ENCODE data around the gene MARK3.

MARK3 gene

GRCh38 chr14:103534576-103535061 is 149.4 kb downstream of the MARK3 start:
- H3K27ac ChIP-seq = no peak overlapping the region
- TF ChIP-seq CTCF (IDR thresholded peaks at IDR 0.05) (no peak), ZFX (IDR thresholded peaks at IDR 0.05; ENCODE audit: borderline replicate concordance) (no peak)

GRCh38 chr14:103535081-103535890 is 150.1 kb downstream of the MARK3 start:
- TF ChIP-seq CTCF (IDR thresholded peaks at IDR 0.05) = no peak
- TF ChIP-seq ZFX (IDR thresholded peaks at IDR 0.05; ENCODE audit: borderline replicate concordance) = no peak
- H3K27ac ChIP-seq = no peak overlapping the region

- H3K27ac ChIP-seq = peak overlapping the region; percentile 2; the same call in 1 of the 2 replicates
- TF ChIP-seq ZFX (IDR thresholded peaks at IDR 0.05; ENCODE audit: borderline replicate concordance) = no peak
- no peak for TF ChIP-seq CTCF (IDR thresholded peaks at IDR 0.05)
Measured at GRCh38 chr14:103535891-103536565, 150.8 kb downstream of the MARK3 start.

GRCh38 chr14:103536693-103537092 is 151.5 kb downstream of the MARK3 start:
- TF ChIP-seq CTCF (IDR thresholded peaks at IDR 0.05) = no peak
- TF ChIP-seq ZFX (IDR thresholded peaks at IDR 0.05; ENCODE audit: borderline replicate concordance) = no peak
- H3K27ac ChIP-seq = peak overlapping the region; percentile 2; the same call in 1 of the 2 replicates

DNA sequence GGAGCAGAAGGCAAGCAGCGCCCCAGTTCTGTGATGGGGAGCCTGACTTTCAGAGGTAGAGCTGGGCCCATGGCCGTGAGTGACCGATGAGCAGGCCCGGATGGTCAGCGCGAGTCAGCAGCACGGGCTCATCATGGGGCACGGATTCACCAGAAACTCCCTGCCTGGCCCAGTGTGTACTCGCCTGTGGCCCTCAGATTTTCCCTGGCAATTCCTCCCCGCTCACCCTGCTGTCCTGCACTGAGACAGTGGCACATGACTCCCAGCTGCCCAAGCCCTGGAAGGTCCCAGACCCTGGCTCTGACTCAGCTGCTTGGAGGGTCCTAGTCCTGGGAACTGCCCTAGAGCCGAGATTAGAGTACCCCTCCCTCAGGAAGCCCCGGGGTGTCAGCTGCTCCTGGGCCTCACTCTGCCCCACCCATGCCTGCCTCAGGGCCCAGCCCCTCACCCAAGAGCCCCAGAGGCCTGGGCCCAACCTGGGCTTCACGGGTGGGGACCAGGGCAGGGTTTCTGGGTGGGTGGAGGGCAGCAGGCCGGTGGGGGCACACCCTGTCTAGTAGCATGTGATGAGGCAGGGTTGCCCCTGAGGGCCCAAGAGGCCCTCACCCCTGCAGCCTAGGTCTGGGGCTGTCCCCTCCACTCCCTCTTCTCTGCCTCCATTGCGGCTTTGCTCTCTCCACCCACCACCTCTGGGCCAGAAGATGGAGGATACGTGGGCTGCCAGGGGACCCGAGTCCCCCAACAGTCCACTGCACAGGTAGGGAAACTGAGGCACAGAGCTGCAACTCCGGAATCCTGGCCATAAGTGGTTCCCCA is 152.2 kb downstream of the MARK3 start:
- TF ChIP-seq CTCF (IDR thresholded peaks at IDR 0.05) (no peak), ZFX (IDR thresholded peaks at IDR 0.05; ENCODE audit: borderline replicate concordance) (no peak)
- peak overlapping the region; percentile 2; the same call in 1 of the 2 replicates for H3K27ac ChIP-seq

- no peak overlapping the region for H3K27ac ChIP-seq
Measured at GRCh38 chr14:103538291-103539055, 153.3 kb downstream of the MARK3 start.

More at GRCh38 chr14:103538291-103539055, 153.3 kb downstream of the MARK3 start:
- no peak for TF ChIP-seq CTCF (IDR thresholded peaks at IDR 0.05)
- no peak for TF ChIP-seq ZFX (IDR thresholded peaks at IDR 0.05; ENCODE audit: borderline replicate concordance)

Data from 22Rv1 (cell line).